Neural progenitor cell (in vitro differentiated cells): Measurements from ENCODE around the gene NUBP2. TPM values are rescaled to one million over a fixed set of nuclear protein-coding genes. Genes with fewer than 3 reads are reported as not detected.

ENCODE experiments used
- DNase-seq: peaks from one replicate; pipeline ENCODE4 v3.0.0-alpha.2; 2016; ENCODE audit warnings: low spot score
- H2AFZ ChIP-seq: fragments of 200-600 bp; sonication (generic); replicated peaks from 2 replicates; pipeline ENCODE4 v1.6.1; 2016; ENCODE audit warnings: antibody characterized with exemption
- H3F3A ChIP-seq: fragments of 200-600 bp; sonication (generic); 2 replicates; pipeline ENCODE4 v1.6.1; 2016; ENCODE audit warnings: antibody characterized with exemption, low read depth
- H3K27ac ChIP-seq: fragments of 200-600 bp; sonication (generic); 2 replicates; pipeline ENCODE4 v1.5.1; 2016; ENCODE audit warnings: mild to moderate bottlenecking
- H3K27me3 ChIP-seq: fragments of 200-600 bp; sonication (generic); 2 replicates; pipeline ENCODE4 v1.6.1; 2016; ENCODE audit warnings: mild to moderate bottlenecking, moderate library complexity
- H3K36me3 ChIP-seq: fragments of 200-600 bp; sonication (generic); 2 replicates; pipeline ENCODE4 v1.5.1; 2016
- H3K4me1 ChIP-seq: fragments of 200-600 bp; sonication (generic); 2 replicates; pipeline ENCODE4 v1.6.1; 2016; ENCODE audit warnings: mixed run types
- H3K4me2 ChIP-seq: fragments of 200-600 bp; sonication (generic); 2 replicates; pipeline ENCODE4 v1.6.1; 2016
- H3K4me3 ChIP-seq: fragments of 200-600 bp; sonication (generic); 2 replicates; pipeline ENCODE4 v1.5.1; 2016
- H3K79me2 ChIP-seq: fragments of 200-600 bp; sonication (generic); 2 replicates; pipeline ENCODE4 v1.6.1; 2016; ENCODE audit warnings: low read depth
- H3K9ac ChIP-seq: fragments of 200-600 bp; sonication (generic); 2 replicates; pipeline ENCODE4 v1.6.1; 2016
- H3K9me3 ChIP-seq: fragments of 200-600 bp; sonication (generic); 2 replicates; pipeline ENCODE4 v1.5.1; 2016; ENCODE audit warnings: low read depth
- H4K20me1 ChIP-seq: fragments of 200-600 bp; sonication (generic); 2 replicates; pipeline ENCODE4 v1.6.1; 2016; ENCODE audit warnings: low read depth
- H3K27ac Mint-ChIP-seq: 3 replicates; pipeline ENCODE4 v1.8.0; 2021; ENCODE audit warnings: mixed read lengths
- H3K27me3 Mint-ChIP-seq: 2 replicates; pipeline ENCODE4 v1.8.0; 2022; ENCODE audit warnings: low read depth, mild to moderate bottlenecking, inconsistent platforms, moderate library complexity, mixed read lengths; ENCODE audit not compliant: insufficient read depth
- H3K36me3 Mint-ChIP-seq: 3 replicates; pipeline ENCODE4 v1.8.0; 2021; ENCODE audit warnings: mixed read lengths
- H3K4me1 Mint-ChIP-seq: 3 replicates; pipeline ENCODE4 v1.8.0; 2021; ENCODE audit warnings: mixed read lengths
- H3K4me3 Mint-ChIP-seq: 3 replicates; pipeline ENCODE4 v1.8.0; 2021; ENCODE audit warnings: mild to moderate bottlenecking, moderate library complexity, mixed read lengths
- H3K9me3 Mint-ChIP-seq: 3 replicates; pipeline ENCODE4 v1.8.0; 2020; ENCODE audit warnings: mixed read lengths
- CTCF ChIP-seq: fragments of 200-600 bp; sonication (generic); IDR thresholded peaks from 2 replicates; pipeline ENCODE4 v1.5.1; 2017; ENCODE audit warnings: antibody characterized with exemption, mild to moderate bottlenecking
- EZH2 ChIP-seq: fragments of 200-600 bp; sonication (generic); IDR thresholded peaks from 2 replicates; pipeline ENCODE4 v1.6.1; 2017; ENCODE audit warnings: antibody characterized with exemption, mild to moderate bottlenecking, moderate library complexity
- EZH2phosphoT487 ChIP-seq: fragments of 200-600 bp; sonication (generic); IDR thresholded peaks from 2 replicates; pipeline ENCODE4 v1.6.1; 2017; ENCODE audit warnings: antibody characterized with exemption
- total RNA-seq: library from RNA; depleted of rRNA; stranded (reverse); fragments of >200 nt; gene quantifications from 2 replicates; pipeline ENCODE4 v1.2.3, GENCODE V29; 2015; ENCODE audit warnings: low replicate concordance

NUBP2 gene
- total RNA-seq, 1 donor from 2014 or later: 22.8 TPM

GRCh38 chr16:1810536-1810935 is 27.8 kb downstream of the NUBP2 start:
- peaks cover 5% of the 10 kb centered on the region for H3F3A ChIP-seq
- no peak overlapping the region for H2AFZ ChIP-seq
- H3K4me1 ChIP-seq: no peaks in the 10 kb centered on the region
- no peaks in the 10 kb centered on the region for H3K79me2 ChIP-seq
- TF ChIP-seq EZH2 (no peak), CTCF (no peak), EZH2phosphoT487 (no peak)
- H3K27ac ChIP-seq: no peak overlapping the region
- H3K9ac ChIP-seq: no peak overlapping the region
- no peak overlapping the region for H3K4me3 Mint-ChIP-seq
- no peaks in the 10 kb centered on the region for H3K4me1 Mint-ChIP-seq
- no peaks in the 10 kb centered on the region for H3K9me3 Mint-ChIP-seq
- no peak overlapping the region for H3K27ac Mint-ChIP-seq
- H3K36me3 ChIP-seq: no peaks in the 10 kb centered on the region
- no peaks in the 10 kb centered on the region for H3K27me3 Mint-ChIP-seq
- H3K4me3 ChIP-seq: no peak overlapping the region
- no peaks in the 10 kb centered on the region for H4K20me1 ChIP-seq
- no peaks in the 10 kb centered on the region for H3K9me3 ChIP-seq
- no peak for DNase-seq
- H3K27me3 ChIP-seq: no peaks in the 10 kb centered on the region
- peaks cover 17% of the 10 kb centered on the region for H3K36me3 Mint-ChIP-seq
- H3K4me2 ChIP-seq: no peak overlapping the region

- Mint-ChIP-seq H3K9me3 (no peaks in the 10 kb centered on the region), H3K36me3 (peaks cover 9% of the 10 kb centered on the region), H3K4me3 (no peak overlapping the region), H3K27ac (no peak overlapping the region), H3K27me3 (no peaks in the 10 kb centered on the region), H3K4me1 (no peaks in the 10 kb centered on the region)
- no peaks in the 10 kb centered on the region for H4K20me1 ChIP-seq
- peaks cover 5% of the 10 kb centered on the region for H3F3A ChIP-seq
- H3K4me3 ChIP-seq: no peak overlapping the region
- no peaks in the 10 kb centered on the region for H3K79me2 ChIP-seq
- H3K9ac ChIP-seq: no peak overlapping the region
- no peaks in the 10 kb centered on the region for H3K9me3 ChIP-seq
- no peak overlapping the region for H3K4me2 ChIP-seq
- H3K27ac ChIP-seq: no peak overlapping the region
- DNase-seq: peak; percentile 69
- TF ChIP-seq CTCF (peak; percentile 59), EZH2 (no peak), EZH2phosphoT487 (no peak)
- H3K27me3 ChIP-seq: no peaks in the 10 kb centered on the region
- H2AFZ ChIP-seq: no peak overlapping the region
- H3K36me3 ChIP-seq: no peaks in the 10 kb centered on the region
- no peaks in the 10 kb centered on the region for H3K4me1 ChIP-seq
These were observed 30.0 kb downstream of the NUBP2 start for GRCh38 chr16:1812732-1813163.

GRCh38 chr16:1815461-1815860 is 32.7 kb downstream of the NUBP2 start:
- Mint-ChIP-seq H3K27me3 (no peaks in the 10 kb centered on the region), H3K4me3 (no peak overlapping the region), H3K4me1 (no peaks in the 10 kb centered on the region), H3K9me3 (no peaks in the 10 kb centered on the region), H3K27ac (no peak overlapping the region), H3K36me3 (peaks cover 9% of the 10 kb centered on the region)
- H4K20me1 ChIP-seq: no peaks in the 10 kb centered on the region
- H3K4me1 ChIP-seq: no peaks in the 10 kb centered on the region
- no peaks in the 10 kb centered on the region for H3K9me3 ChIP-seq
- H3F3A ChIP-seq: peaks cover 5% of the 10 kb centered on the region
- H3K4me3 ChIP-seq: no peak overlapping the region
- H3K27me3 ChIP-seq: no peaks in the 10 kb centered on the region
- DNase-seq: no peak
- H3K4me2 ChIP-seq: no peak overlapping the region
- H2AFZ ChIP-seq: no peak overlapping the region
- H3K79me2 ChIP-seq: no peaks in the 10 kb centered on the region
- H3K9ac ChIP-seq: no peak overlapping the region
- no peak overlapping the region for H3K27ac ChIP-seq
- no peaks in the 10 kb centered on the region for H3K36me3 ChIP-seq
- TF ChIP-seq EZH2 (no peak), CTCF (no peak), EZH2phosphoT487 (no peak)
